Measurements from ENCODE around the gene TNNT3. TPM values are rescaled to one million over a fixed set of nuclear protein-coding genes. Genes with fewer than 3 reads are reported as not detected.

Gene TNNT3
- total RNA-seq, 1 experiment from 2014 or later, result 0.71 TPM

DNA sequence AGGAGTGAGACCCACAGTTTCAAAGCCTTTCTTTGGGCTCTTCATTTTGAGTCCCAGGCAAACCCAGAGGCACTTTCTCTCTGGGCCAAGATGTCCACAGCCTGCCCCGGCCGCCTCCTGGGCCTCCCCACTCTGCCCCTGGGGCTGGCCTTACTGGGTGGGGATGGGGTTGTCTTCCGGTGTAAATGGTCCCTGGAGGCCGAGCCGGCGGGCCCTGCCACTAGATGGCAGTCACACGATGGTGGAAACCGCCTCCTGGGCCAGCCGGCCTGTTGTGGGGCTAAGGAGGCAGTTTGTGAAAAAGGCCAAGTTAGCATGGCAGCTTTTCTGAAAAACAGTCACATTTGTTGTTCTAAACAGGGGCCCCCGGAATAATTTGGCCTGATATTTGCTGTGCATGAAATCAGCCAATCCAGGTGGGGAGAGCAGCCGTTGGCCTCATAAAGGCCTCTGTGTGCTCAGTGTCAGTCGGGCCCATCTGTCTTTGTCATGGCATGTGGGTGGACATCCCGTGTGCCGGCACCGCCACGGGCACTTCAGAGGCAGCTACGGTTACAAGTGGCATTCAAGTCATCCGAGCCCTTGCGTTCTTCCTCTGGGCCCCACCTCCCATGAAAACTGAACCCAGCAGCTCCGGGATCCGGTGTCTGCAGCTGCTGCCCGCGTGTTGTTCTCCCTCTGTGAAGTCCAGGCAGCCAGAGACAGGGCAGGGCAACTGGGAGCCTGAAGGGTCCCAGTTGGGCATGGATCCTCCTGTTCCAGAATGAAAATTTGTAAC, 34.2 kb downstream of the TNNT3 start (continued):
- TF ChIP-seq, protein P1, sequence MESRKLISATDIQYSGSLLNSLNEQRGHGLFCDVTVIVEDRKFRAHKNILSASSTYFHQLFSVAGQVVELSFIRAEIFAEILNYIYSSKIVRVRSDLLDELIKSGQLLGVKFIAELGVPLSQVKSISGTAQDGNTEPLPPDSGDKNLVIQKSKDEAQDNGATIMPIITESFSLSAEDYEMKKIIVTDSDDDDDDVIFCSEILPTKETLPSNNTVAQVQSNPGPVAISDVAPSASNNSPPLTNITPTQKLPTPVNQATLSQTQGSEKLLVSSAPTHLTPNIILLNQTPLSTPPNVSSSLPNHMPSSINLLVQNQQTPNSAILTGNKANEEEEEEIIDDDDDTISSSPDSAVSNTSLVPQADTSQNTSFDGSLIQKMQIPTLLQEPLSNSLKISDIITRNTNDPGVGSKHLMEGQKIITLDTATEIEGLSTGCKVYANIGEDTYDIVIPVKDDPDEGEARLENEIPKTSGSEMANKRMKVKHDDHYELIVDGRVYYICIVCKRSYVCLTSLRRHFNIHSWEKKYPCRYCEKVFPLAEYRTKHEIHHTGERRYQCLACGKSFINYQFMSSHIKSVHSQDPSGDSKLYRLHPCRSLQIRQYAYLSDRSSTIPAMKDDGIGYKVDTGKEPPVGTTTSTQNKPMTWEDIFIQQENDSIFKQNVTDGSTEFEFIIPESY (IDR thresholded peaks at IDR 0.05; ENCODE audit: extremely low read depth, insufficient replicate concordance, low read length), result no peak

DNA sequence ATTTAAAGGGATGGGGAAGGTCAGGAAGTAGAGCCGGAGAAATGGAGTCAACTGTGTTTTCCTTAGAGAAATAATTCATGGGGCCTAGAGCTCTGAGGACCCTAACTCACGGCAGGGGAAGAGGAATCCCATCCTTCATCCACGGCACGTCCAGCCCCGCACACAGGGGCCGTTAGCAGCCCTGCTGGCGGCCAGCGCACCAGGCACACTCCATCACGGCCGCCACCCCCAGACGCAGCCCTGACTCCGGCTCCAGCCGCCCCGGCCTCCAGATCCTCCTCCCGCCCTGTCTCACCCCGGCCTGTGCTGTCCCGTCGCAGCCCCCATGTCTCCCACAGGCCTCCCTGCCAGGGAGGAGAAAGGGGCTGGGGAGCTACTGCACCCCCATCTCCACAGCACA, 38.9 kb downstream of the TNNT3 start:
- no peak for TF ChIP-seq CTCF (IDR thresholded peaks at IDR 0.05 in 2 of 3, conservative IDR thresholded peaks at IDR 0.05 in 1 of 3; ENCODE audit: borderline replicate concordance in 1 of 3, insufficient read depth in 1 of 3, low read depth in 2 of 3, low read length in 2 of 3)
- TF ChIP-seq TCF7L2 (IDR thresholded peaks at IDR 0.05; ENCODE audit: borderline replicate concordance, extremely low read depth, insufficient read depth, insufficient read length), result no peak
- no peak for TF ChIP-seq FOSL1 (IDR thresholded peaks at IDR 0.05; ENCODE audit: low read depth)
- no peak for TF ChIP-seq ZFX (IDR thresholded peaks at IDR 0.05)
- TF ChIP-seq MAX (IDR thresholded peaks at IDR 0.05), result no peak
- no peak for TF ChIP-seq CBX3 (IDR thresholded peaks at IDR 0.05; ENCODE audit: low read depth)
- TF ChIP-seq, protein P2, sequence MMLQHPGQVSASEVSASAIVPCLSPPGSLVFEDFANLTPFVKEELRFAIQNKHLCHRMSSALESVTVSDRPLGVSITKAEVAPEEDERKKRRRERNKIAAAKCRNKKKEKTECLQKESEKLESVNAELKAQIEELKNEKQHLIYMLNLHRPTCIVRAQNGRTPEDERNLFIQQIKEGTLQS (IDR thresholded peaks at IDR 0.05), result no peak
- no peak for TF ChIP-seq SIN3A (IDR thresholded peaks at IDR 0.05; ENCODE audit: low read depth)
- no peak for TF ChIP-seq POLR2AphosphoS5 (IDR thresholded peaks at IDR 0.05; ENCODE audit: low read depth, low read length)
- TF ChIP-seq EZH2phosphoT487 (IDR thresholded peaks at IDR 0.05; ENCODE audit: borderline replicate concordance), result no peak
- TF ChIP-seq POLR2A (IDR thresholded peaks at IDR 0.05; ENCODE audit: borderline replicate concordance, extremely low read depth, insufficient read depth, insufficient read length), result no peak
- no peak for TF ChIP-seq JUND (IDR thresholded peaks at IDR 0.05)
- TF ChIP-seq, protein P3, sequence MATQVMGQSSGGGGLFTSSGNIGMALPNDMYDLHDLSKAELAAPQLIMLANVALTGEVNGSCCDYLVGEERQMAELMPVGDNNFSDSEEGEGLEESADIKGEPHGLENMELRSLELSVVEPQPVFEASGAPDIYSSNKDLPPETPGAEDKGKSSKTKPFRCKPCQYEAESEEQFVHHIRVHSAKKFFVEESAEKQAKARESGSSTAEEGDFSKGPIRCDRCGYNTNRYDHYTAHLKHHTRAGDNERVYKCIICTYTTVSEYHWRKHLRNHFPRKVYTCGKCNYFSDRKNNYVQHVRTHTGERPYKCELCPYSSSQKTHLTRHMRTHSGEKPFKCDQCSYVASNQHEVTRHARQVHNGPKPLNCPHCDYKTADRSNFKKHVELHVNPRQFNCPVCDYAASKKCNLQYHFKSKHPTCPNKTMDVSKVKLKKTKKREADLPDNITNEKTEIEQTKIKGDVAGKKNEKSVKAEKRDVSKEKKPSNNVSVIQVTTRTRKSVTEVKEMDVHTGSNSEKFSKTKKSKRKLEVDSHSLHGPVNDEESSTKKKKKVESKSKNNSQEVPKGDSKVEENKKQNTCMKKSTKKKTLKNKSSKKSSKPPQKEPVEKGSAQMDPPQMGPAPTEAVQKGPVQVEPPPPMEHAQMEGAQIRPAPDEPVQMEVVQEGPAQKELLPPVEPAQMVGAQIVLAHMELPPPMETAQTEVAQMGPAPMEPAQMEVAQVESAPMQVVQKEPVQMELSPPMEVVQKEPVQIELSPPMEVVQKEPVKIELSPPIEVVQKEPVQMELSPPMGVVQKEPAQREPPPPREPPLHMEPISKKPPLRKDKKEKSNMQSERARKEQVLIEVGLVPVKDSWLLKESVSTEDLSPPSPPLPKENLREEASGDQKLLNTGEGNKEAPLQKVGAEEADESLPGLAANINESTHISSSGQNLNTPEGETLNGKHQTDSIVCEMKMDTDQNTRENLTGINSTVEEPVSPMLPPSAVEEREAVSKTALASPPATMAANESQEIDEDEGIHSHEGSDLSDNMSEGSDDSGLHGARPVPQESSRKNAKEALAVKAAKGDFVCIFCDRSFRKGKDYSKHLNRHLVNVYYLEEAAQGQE (IDR thresholded peaks at IDR 0.05; ENCODE audit: low read depth), result no peak
- TF ChIP-seq SRF (IDR thresholded peaks at IDR 0.05; ENCODE audit: low read depth), result no peak
- no peak for TF ChIP-seq SP1 (IDR thresholded peaks at IDR 0.05; ENCODE audit: low read depth)
- Histone ChIP-seq H3K4me2 (ENCODE audit: low read length) (no peak overlapping the region), H4K20me1 (ENCODE audit: insufficient read depth) (no peaks in the 10 kb centered on the region), H3K9me3 (ENCODE audit: control insufficient read depth in 1 of 2, insufficient read depth in 1 of 2, low read depth in 1 of 2, low read length in 2 of 2) (no peaks in the 10 kb centered on the region), H3K27ac (ENCODE audit: low read depth, low read length) (no peak overlapping the region), H3K79me2 (ENCODE audit: insufficient read depth, low read length) (no peaks in the 10 kb centered on the region), H3K27me3 (ENCODE audit: insufficient read depth, low read length) (no peaks in the 10 kb centered on the region), H3K9me2 (ENCODE audit: insufficient read depth) (no peaks in the 10 kb centered on the region), H3K4me1 (ENCODE audit: control insufficient read depth in 1 of 2, insufficient read depth in 2 of 2, low read length in 2 of 2) (no peaks in the 10 kb centered on the region), H3K4me3 (replicated peaks in 1 of 2; ENCODE audit: low read depth in 1 of 2, low read length in 2 of 2) (no peak overlapping the region), H2AFZ (ENCODE audit: low read depth, low read length, poor library complexity, severe bottlenecking) (no peak overlapping the region), H3K36me3 (ENCODE audit: control insufficient read depth in 1 of 2, insufficient read depth in 2 of 2, low read length in 2 of 2) (no peaks in the 10 kb centered on the region), H3K9ac (ENCODE audit: low read length) (no peak overlapping the region)
- ChIA-PET CTCF (no interaction called here), RAD21 (ENCODE audit: low non-redundant PET in 1 of 2, low total read pairs in 2 of 2, uncharacterized antibody in 2 of 2, unreplicated experiment in 2 of 2) (no interaction called here), POLR2A (no interaction called here)
- DNase-seq (ENCODE audit: low read depth, low spot score) (no peak), ATAC-seq (no peak)
- intact Hi-C loops (cut with micrococcal nuclease), result no loop called here
- no TSS peak for BruUV-seq (replicated peaks)
